T47D (cell line): ENCODE measurements around the gene PSEN2.

ENCODE experiments used
- DNase-seq, 2 experiments: peaks; one replicate each; pipeline versions ENCODE4 v3.0.0 to v3.0.0-alpha.2; 2011 to 2012; ENCODE audit warnings: low read depth in 1 of 2, low spot score in 1 of 2
- JUND ChIP-seq: IDR thresholded peaks from 2 replicates; pipeline ENCODE4 v1.6.1; 2012; ENCODE audit warnings: low read depth
- in situ Hi-C: cut with HindIII; loops from 2 replicates; pipeline ENCODE4 v1.10.0; 2016; ENCODE audit warnings: low sequenced_read_pairs, low pct_unique_long_range_greater_than_20kb

Gene PSEN2

DNA sequence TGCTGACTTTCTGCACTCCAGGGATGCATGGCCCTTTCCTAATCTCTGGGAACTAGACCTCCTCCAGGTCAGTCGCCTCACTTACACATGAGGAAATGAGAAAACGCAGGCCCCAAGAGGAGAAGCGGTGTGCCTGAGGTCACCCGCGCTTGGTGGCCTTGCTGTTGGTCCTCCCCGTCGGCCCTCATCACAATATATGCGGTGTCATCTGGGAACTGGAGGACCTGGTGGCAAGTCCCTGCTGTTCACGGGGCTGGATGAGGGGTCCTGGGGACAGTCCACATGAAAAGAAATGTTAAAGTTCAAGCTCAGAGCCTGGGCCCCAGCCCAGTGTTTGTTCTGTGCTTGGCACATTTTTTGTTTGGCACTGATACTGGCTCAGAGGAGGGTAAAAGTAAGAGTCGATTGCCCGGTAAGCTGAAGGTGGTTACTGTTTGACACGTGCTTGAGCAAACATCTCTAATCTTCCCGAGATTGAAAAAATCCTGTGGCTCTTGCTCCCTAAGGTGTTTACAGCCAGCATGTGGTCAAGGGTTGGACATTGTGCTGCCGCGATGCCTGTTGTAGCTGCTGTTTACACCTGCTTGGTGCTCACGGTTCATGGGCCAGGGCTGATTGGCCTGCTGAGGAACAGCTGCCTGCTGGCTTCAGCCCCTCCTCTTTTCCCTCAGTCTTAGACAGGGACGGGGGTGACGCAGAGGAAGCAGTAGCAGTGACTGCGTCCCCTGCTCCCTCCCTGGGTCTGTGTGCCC lies 74.9 kb downstream of the PSEN2 start:
- TF ChIP-seq JUND, result no peak
- DNase-seq, result peak in 1 of 2 experiments; percentile 49
- in situ Hi-C loops, result no loop called here
